Cardiac muscle cell (in vitro differentiated cells and primary cell): ENCODE measurements around the gene ENDOV. TPM values are rescaled to one million over a fixed set of nuclear protein-coding genes. Genes with fewer than 3 reads are reported as not detected.
"Not testable (repeated sequence)": the region's sequence is repeated elsewhere in the genome, so short reads cannot be mapped to it uniquely, and the experiment has no call there.

ENCODE experiments used
- DNase-seq, 2 donors: peaks; one replicate each; pipeline versions ENCODE4 v3.0.0 to v3.0.0-alpha.2; 2010 to 2017; ENCODE audit warnings: low read depth in 1 of 2, low spot score in 1 of 2
- H3K27ac ChIP-seq: fragments of 200-600 bp; sonication (generic); 2 replicates; pipeline ENCODE4 v1.5.1; 2016
- H3K27me3 ChIP-seq: fragments of 200-600 bp; sonication (generic); 2 replicates; pipeline ENCODE4 v1.6.0; 2016; ENCODE audit warnings: control low read depth
- H3K36me3 ChIP-seq: fragments of 200-600 bp; sonication (generic); 2 replicates; pipeline ENCODE4 v1.5.1; 2016; ENCODE audit warnings: control low read depth
- H3K4me1 ChIP-seq: fragments of 200-600 bp; sonication (generic); 2 replicates; pipeline ENCODE4 v1.8.1; 2017; ENCODE audit warnings: low read depth, mild to moderate bottlenecking, mixed run types
- H3K4me3 ChIP-seq: fragments of 200-600 bp; sonication (generic); 2 replicates; pipeline ENCODE4 v1.5.1; 2016; ENCODE audit warnings: mild to moderate bottlenecking
- H3K9me3 ChIP-seq: fragments of 200-600 bp; sonication (generic); 2 replicates; pipeline ENCODE4 v1.5.1; 2017; ENCODE audit warnings: low read depth, mild to moderate bottlenecking, control low read depth
- polyA plus RNA-seq: library from polyadenylated mRNA; unstranded; fragments of >200 nt; fragmentation: Nextera tagmentation; extraction: Ambion mirVana; gene quantifications from 2 replicates; pipeline ENCODE4 v1.2.1, GENCODE V29; 2016
- total RNA-seq: library from RNA; depleted of rRNA; stranded (reverse); fragments of >200 nt; gene quantifications from 2 replicates; pipeline ENCODE4 v1.2.3, GENCODE V29; 2016
- TF ChIP-seq, protein P1 (sequence below): IDR thresholded peaks from 2 replicates; pipeline ENCODE4 v1.5.1; 2012; ENCODE audit warnings: low read depth, mild to moderate bottlenecking, low read length

Gene ENDOV
- total and polyA plus RNA-seq, 2 experiments from 2014 or later, result 35.4 to 38.0 TPM

DNA sequence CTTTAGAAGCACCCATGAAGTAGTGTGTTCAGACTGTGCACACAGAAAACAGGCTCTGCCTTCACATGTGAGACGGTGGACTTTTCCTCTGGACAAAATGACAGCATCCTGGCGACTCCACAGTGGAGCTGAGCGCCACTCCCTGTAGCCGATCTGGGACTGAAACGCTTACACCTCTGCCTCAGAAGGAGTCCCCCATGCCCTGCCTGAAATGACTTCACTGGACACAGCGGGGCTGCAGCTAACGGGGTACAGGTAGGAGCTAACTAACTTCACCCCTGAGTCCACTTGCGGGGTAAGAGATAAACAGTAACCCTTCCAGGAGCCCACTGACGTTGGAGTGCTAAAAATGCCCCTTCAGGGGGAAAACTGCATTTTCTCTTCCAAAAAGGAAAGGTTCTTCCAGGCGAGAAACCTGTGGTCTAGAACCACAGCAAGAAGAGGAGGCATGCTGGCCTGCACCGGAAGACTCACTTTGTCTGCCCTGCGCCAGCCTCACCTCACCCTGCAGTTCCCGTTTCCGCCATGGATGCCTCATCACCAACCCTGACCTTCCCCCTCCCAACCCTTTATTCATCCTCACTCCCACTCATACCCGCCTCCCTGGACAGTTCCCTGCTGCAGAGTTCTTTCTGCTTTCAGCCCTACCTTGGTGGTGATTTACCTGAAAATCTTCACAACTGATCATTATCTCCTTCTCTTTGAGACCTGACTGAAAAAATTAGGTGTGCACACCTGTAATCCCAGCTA, 19.4 kb upstream of the ENDOV start:
- Histone ChIP-seq H3K27me3 (no peaks in the 10 kb centered on the region), H3K4me1 (peaks cover 12% of the 10 kb centered on the region), H3K27ac (no peak overlapping the region), H3K4me3 (no peak overlapping the region), H3K36me3 (no peaks in the 10 kb centered on the region), H3K9me3 (no peaks in the 10 kb centered on the region)
- TF ChIP-seq, protein P1, sequence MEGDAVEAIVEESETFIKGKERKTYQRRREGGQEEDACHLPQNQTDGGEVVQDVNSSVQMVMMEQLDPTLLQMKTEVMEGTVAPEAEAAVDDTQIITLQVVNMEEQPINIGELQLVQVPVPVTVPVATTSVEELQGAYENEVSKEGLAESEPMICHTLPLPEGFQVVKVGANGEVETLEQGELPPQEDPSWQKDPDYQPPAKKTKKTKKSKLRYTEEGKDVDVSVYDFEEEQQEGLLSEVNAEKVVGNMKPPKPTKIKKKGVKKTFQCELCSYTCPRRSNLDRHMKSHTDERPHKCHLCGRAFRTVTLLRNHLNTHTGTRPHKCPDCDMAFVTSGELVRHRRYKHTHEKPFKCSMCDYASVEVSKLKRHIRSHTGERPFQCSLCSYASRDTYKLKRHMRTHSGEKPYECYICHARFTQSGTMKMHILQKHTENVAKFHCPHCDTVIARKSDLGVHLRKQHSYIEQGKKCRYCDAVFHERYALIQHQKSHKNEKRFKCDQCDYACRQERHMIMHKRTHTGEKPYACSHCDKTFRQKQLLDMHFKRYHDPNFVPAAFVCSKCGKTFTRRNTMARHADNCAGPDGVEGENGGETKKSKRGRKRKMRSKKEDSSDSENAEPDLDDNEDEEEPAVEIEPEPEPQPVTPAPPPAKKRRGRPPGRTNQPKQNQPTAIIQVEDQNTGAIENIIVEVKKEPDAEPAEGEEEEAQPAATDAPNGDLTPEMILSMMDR, result no peak
- DNase-seq, result no peak

DNA sequence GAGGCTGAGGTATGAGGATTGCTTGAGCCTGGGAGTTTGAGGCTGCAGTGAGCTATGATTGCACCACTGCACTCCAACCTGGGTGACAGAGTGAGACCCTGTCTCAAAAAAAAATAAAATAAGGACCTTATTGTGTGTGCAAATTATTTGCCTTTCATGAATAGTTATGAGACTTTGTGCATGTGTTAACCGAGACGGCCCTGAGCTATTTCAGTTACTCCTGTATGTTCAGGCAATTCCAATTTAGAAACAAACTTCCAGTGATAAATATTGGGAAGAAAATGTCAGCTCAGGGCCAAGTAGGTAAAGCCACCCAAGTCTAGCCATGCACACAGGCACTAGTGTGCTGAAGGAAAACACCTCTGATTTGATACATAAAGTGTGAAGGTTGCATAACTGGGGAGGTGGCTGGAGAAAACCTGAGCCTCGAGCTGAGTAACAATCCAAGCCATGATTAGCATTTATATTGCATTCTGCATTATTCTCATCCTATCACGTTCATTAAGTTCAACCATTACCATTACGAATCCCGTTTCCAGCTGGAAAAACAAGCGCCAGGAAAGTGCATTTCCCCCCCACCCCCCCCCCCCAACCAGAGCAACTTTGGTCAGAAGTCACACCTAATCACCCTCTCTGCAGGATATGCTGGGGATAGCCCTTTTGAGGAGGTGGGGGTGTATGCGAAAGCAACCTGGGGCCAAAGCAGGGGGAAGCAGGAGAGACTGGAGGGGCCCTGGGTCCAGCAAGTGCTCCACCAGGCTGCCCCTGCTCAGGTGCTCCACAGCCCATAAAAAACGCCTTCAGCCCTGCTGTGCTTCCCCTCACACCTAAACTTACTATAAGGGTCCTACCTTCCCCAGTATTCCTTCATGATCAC, 18.6 kb upstream of the ENDOV start:
- H3K27me3 ChIP-seq, result no peaks in the 10 kb centered on the region
- TF ChIP-seq, protein P1, result no peak

DNA sequence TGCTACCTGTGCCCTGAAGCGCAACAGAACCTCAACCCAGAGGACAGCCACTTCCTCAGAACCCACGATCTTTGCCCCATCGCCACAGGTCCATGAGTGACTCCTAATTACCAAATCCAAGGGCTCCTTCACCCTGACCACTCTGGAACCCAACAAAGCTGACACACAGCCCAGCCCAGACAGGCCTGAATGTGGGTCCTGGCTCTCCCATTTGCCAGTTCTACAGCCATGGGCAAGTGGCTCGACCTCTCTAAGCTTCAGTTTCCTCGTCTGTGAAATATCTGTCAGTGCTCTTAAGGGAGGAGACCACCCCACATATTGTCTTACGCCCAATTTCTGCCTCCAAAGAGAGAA, 18.0 kb upstream of the ENDOV start:
- Histone ChIP-seq H3K36me3 (no peaks in the 10 kb centered on the region), H3K27ac (no peak overlapping the region), H3K9me3 (no peaks in the 10 kb centered on the region), H3K4me3 (no peak overlapping the region), H3K4me1 (peaks cover 12% of the 10 kb centered on the region), H3K27me3 (no peaks in the 10 kb centered on the region)
- TF ChIP-seq, protein P1, result no peak
- no peak for DNase-seq

More for the DNA sequence above, 18.6 kb upstream of the ENDOV start:
- DNase-seq, result no peak
- Histone ChIP-seq H3K4me3 (no peak overlapping the region), H3K27ac (no peak overlapping the region), H3K36me3 (no peaks in the 10 kb centered on the region), H3K9me3 (no peaks in the 10 kb centered on the region), H3K4me1 (peaks cover 12% of the 10 kb centered on the region)

DNA sequence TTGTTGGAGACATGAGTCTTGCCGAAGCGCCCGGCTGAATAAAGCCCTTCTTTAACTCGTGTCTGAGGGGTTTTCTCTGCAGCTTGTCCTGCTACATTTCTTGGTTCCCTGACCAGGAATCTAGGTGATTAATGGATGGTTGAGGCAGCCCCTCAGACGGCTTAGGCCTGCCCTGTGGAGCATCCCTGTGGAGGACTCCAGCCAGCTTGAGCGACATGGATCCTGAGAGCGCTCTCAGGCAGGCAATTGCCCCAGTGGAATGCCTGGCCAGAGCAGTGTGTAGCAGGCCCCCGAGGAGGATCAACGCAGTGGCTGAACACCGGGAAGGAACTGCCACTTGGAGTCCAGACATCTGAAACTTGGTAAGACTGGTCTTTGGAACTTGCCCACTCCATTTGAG, 17.3 kb upstream of the ENDOV start:
- Histone ChIP-seq H3K27ac (no peak overlapping the region), H3K4me3 (no peak overlapping the region), H3K4me1 (peaks cover 12% of the 10 kb centered on the region), H3K36me3 (no peaks in the 10 kb centered on the region), H3K9me3 (no peaks in the 10 kb centered on the region), H3K27me3 (no peaks in the 10 kb centered on the region)
- DNase-seq, result no peak
- TF ChIP-seq, protein P1, result no peak

DNA sequence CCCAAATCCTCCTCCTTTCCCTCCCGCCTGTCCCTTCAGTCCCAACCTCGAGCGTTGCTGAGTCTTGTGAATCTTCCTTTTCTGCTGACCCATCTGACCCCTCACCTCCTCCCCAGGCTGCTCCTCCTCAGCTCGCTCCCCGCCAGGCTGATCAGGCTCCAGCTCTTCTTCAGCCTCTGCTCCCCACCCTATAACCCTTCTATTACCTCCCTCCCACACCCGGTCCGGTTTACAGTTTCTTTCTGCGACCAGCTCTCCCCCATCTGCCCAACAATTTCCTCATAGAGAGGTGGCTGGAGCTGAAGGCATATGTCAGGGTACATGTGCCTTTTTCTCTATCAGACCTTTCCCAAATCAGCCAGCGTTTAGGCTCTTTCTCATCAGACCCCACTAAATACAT, 13.9 kb upstream of the ENDOV start:
- H3K4me3 ChIP-seq, H3K9me3 ChIP-seq, H3K27me3 ChIP-seq, H3K36me3 ChIP-seq, H3K27ac ChIP-seq, DNase-seq, H3K4me1 ChIP-seq: not testable (repeated sequence)

DNA sequence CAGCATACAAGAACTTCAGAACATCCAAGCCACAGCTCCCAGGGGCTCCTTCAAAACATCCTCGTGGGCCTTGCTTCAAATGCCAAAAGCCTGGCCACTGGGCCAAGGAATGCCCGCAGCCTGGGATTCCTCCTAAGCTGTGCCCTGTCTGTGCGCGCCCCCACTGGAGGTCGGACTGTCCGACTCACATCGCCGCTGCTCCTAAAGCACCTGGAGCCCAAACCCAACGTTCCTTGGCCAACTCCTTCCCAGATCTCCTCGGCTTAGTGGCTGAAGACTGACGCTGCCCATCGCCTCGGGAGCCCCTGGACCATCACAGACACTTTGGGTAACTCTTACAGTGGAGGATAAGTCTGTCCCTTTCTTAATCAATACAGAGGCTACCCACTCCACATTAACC, 12.9 kb upstream of the ENDOV start:
- H3K36me3 ChIP-seq, H3K27ac ChIP-seq, H3K9me3 ChIP-seq, H3K4me1 ChIP-seq, DNase-seq, H3K4me3 ChIP-seq, H3K27me3 ChIP-seq: not testable (repeated sequence)
